WTC11 (cell line): Measurements from ENCODE around the gene ANO8.

Source experiments
- CREB1 ChIP-seq: sonication (generic); formaldehyde crosslinking; IDR thresholded peaks from 2 replicates; pipeline ENCODE4 v1.8.0; 2023; ENCODE audit warnings: mild to moderate bottlenecking, missing genetic modification reagents
- NFYB ChIP-seq: sonication (generic); formaldehyde crosslinking; conservative IDR thresholded peaks from 2 replicates; pipeline ENCODE4 v1.8.0; 2022; ENCODE audit warnings: low read depth, missing genetic modification reagents
- NR1H2 ChIP-seq: sonication (generic); formaldehyde crosslinking; IDR thresholded peaks from 2 replicates; pipeline ENCODE4 v1.9.0; 2021; ENCODE audit warnings: mild to moderate bottlenecking, moderate library complexity, missing genetic modification reagents
- TEAD4 ChIP-seq: sonication (generic); formaldehyde crosslinking; IDR thresholded peaks from 2 replicates; pipeline ENCODE4 v1.8.0; 2022; ENCODE audit warnings: mild to moderate bottlenecking, missing genetic modification reagents
- ZNF232 ChIP-seq: sonication (generic); formaldehyde crosslinking; IDR thresholded peaks from 2 replicates; pipeline ENCODE4 v1.8.0; 2022; ENCODE audit warnings: mild to moderate bottlenecking, missing genetic modification reagents
- ZNF317 ChIP-seq: sonication (generic); formaldehyde crosslinking; IDR thresholded peaks from 2 replicates; pipeline ENCODE4 v1.8.1; 2023; ENCODE audit warnings: low read depth, mild to moderate bottlenecking, moderate library complexity, missing genetic modification reagents, borderline replicate concordance
- ZNF416 ChIP-seq: fragments of 250-450 bp; sonication (Bioruptor Pico); IDR thresholded peaks from 2 replicates; pipeline ENCODE4 v1.9.0; 2021; ENCODE audit warnings: mild to moderate bottlenecking, inconsistent platforms
- TF ChIP-seq, protein P1 (sequence below): sonication (generic); formaldehyde crosslinking; conservative IDR thresholded peaks from 2 replicates; pipeline ENCODE4 v1.8.1; 2023; ENCODE audit warnings: mild to moderate bottlenecking, low read depth, missing genetic modification reagents, moderate library complexity
- TF ChIP-seq, protein P2 (sequence below): fragments of 200-600 bp; IDR thresholded peaks from 2 replicates; pipeline ENCODE4 v1.8.0; 2022; ENCODE audit warnings: antibody characterized with exemption
- TF ChIP-seq, protein P3 (sequence below): sonication (generic); formaldehyde crosslinking; conservative IDR thresholded peaks from 2 replicates; pipeline ENCODE4 v1.8.1; 2022; ENCODE audit warnings: mild to moderate bottlenecking, missing genetic modification reagents
- TF ChIP-seq, protein P4 (sequence below): sonication (generic); formaldehyde crosslinking; IDR thresholded peaks from 2 replicates; pipeline ENCODE4 v1.8.0; 2022; ENCODE audit warnings: mild to moderate bottlenecking, missing genetic modification reagents

DNA sequence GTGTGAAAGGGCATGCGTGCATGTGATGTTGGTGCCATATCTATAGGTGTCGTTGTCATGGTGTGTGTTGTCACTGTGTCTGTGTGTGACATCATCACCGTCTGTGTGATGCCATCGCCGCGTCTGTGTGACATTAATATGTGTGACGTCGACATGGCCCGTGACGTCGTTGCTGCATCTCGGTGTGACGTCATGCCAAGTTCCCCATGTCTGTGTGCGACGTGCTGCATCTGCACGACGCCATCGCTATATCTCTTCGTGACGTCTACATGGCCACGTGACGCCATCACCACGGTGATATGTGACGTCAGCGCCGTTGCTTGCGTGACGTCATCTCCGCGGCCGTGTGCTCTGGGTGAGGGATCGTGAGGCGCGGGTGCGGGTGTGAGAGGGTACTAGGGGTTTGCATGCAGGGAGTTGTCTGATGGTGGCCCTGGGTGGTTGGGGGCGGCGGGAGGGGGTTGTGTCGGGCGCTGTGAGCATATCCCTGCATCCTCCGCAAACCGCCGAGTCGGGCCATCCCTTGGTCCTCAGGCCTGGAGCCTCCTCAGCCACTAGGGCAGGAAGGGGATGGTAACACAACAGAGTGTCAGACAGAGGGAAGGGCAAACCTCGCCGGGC lies 17.3 kb upstream of the ANO8 start:
- TF ChIP-seq, protein P1, sequence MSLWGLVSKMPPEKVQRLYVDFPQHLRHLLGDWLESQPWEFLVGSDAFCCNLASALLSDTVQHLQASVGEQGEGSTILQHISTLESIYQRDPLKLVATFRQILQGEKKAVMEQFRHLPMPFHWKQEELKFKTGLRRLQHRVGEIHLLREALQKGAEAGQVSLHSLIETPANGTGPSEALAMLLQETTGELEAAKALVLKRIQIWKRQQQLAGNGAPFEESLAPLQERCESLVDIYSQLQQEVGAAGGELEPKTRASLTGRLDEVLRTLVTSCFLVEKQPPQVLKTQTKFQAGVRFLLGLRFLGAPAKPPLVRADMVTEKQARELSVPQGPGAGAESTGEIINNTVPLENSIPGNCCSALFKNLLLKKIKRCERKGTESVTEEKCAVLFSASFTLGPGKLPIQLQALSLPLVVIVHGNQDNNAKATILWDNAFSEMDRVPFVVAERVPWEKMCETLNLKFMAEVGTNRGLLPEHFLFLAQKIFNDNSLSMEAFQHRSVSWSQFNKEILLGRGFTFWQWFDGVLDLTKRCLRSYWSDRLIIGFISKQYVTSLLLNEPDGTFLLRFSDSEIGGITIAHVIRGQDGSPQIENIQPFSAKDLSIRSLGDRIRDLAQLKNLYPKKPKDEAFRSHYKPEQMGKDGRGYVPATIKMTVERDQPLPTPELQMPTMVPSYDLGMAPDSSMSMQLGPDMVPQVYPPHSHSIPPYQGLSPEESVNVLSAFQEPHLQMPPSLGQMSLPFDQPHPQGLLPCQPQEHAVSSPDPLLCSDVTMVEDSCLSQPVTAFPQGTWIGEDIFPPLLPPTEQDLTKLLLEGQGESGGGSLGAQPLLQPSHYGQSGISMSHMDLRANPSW = no peak
- TF ChIP-seq, protein P2, sequence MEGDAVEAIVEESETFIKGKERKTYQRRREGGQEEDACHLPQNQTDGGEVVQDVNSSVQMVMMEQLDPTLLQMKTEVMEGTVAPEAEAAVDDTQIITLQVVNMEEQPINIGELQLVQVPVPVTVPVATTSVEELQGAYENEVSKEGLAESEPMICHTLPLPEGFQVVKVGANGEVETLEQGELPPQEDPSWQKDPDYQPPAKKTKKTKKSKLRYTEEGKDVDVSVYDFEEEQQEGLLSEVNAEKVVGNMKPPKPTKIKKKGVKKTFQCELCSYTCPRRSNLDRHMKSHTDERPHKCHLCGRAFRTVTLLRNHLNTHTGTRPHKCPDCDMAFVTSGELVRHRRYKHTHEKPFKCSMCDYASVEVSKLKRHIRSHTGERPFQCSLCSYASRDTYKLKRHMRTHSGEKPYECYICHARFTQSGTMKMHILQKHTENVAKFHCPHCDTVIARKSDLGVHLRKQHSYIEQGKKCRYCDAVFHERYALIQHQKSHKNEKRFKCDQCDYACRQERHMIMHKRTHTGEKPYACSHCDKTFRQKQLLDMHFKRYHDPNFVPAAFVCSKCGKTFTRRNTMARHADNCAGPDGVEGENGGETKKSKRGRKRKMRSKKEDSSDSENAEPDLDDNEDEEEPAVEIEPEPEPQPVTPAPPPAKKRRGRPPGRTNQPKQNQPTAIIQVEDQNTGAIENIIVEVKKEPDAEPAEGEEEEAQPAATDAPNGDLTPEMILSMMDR = no peak
- TF ChIP-seq ZNF317 (no peak), CREB1 (no peak), TEAD4 (CRISPR knock-in tag) (no peak), ZNF232 (no peak), ZNF416 (CRISPR knock-in tag) (no peak), NFYB (CRISPR knock-in tag) (no peak), NR1H2 (no peak)
- TF ChIP-seq, protein P3, sequence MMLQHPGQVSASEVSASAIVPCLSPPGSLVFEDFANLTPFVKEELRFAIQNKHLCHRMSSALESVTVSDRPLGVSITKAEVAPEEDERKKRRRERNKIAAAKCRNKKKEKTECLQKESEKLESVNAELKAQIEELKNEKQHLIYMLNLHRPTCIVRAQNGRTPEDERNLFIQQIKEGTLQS (CRISPR knock-in tag) = no peak
- TF ChIP-seq, protein P4, sequence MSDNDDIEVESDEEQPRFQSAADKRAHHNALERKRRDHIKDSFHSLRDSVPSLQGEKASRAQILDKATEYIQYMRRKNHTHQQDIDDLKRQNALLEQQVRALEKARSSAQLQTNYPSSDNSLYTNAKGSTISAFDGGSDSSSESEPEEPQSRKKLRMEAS = no peak
